Natural killer cell (primary cell): ENCODE measurements around the gene NINJ1. TPM values are rescaled to one million over a fixed set of nuclear protein-coding genes. Genes with fewer than 3 reads are reported as not detected.

Experiments used
- ATAC-seq, 3 donors: fragments of 150-1000 bp in 2 of 3; fragments of 200-7000 bp in 1 of 3; cut with Tn5 transposase; 1 replicate in 1 of 3; 2 replicates in 2 of 3; pipeline ENCODE4 v1.10.0; 2021; ENCODE audit warnings: mild to moderate bottlenecking in 2 of 3, moderate library complexity in 2 of 3
- DNase-seq, 2 donors: peaks; one replicate each; pipeline versions ENCODE4 v3.0.0 to v3.0.0-alpha.2; 2013 to 2021; ENCODE audit warnings: mixed read lengths in 1 of 2
- H3K27ac ChIP-seq: one replicate; pipeline ENCODE4 v1.5.1; 2013; ENCODE audit warnings: mild to moderate bottlenecking, low read length
- H3K27me3 ChIP-seq: one replicate; pipeline ENCODE4 v1.6.1; 2013; ENCODE audit warnings: low read length; ENCODE audit not compliant: control insufficient read depth, insufficient read depth
- H3K36me3 ChIP-seq: one replicate; pipeline ENCODE4 v1.6.1; 2013; ENCODE audit warnings: low read length; ENCODE audit not compliant: control insufficient read depth, insufficient read depth
- H3K4me1 ChIP-seq: one replicate; pipeline ENCODE4 v1.6.1; 2013; ENCODE audit warnings: low read length; ENCODE audit not compliant: control insufficient read depth, insufficient read depth
- H3K4me3 ChIP-seq: one replicate; pipeline ENCODE4 v1.5.1; 2013; ENCODE audit warnings: low read length
- H3K9me3 ChIP-seq: one replicate; pipeline ENCODE4 v1.6.1; 2013; ENCODE audit warnings: low read length; ENCODE audit not compliant: control insufficient read depth, insufficient read depth
- H3K27ac Mint-ChIP-seq, 2 donors: one replicate each; pipeline ENCODE4 v1.8.0; 2022; ENCODE audit warnings: mild to moderate bottlenecking in 2 of 2, mixed read lengths in 2 of 2, moderate library complexity in 1 of 2
- H3K27me3 Mint-ChIP-seq, 2 donors: one replicate each; pipeline ENCODE4 v1.8.0; 2022; ENCODE audit warnings: low read depth in 2 of 2, mixed read lengths in 2 of 2
- H3K36me3 Mint-ChIP-seq: one replicate; pipeline ENCODE4 v1.8.0; 2022; ENCODE audit warnings: mixed read lengths
- H3K4me1 Mint-ChIP-seq, 2 donors: one replicate each; pipeline ENCODE4 v1.8.0; 2022; ENCODE audit warnings: mixed read lengths in 2 of 2
- H3K4me3 Mint-ChIP-seq: one replicate; pipeline ENCODE4 v1.8.0; 2022; ENCODE audit warnings: mild to moderate bottlenecking, moderate library complexity, mixed read lengths
- H3K9me3 Mint-ChIP-seq, 2 donors: one replicate each; pipeline ENCODE4 v1.8.0; 2022; ENCODE audit warnings: mixed read lengths in 2 of 2
- WGBS: methylation state at CpG from one replicate; pipeline ENCODE4 v1.1.7; 2013; ENCODE audit warnings: missing lambda C conversion rate; ENCODE audit not compliant: insufficient coverage; 5-methylcytosine and 5-hydroxymethylcytosine counted together
- intact Hi-C: fragments of 100-400 bp; cut with micrococcal nuclease; formaldehyde crosslinking; loops from one replicate; pipeline ENCODE4 v1.14.2; 2022
- total RNA-seq, 4 donors: library from RNA; stranded (reverse); fragments of 120-200 nt in 1 of 4; gene quantifications; one replicate each; pipeline versions ENCODE4 v1.2.3 to v1.2.4, GENCODE V29; 2013 to 2022
- TF ChIP-seq, protein P1 (sequence below): fragments of 200-600 bp; IDR thresholded peaks from one replicate; pipeline ENCODE4 v1.8.0; 2022; ENCODE audit warnings: antibody characterized with exemption

Gene NINJ1
- total RNA-seq, 3 donors from 2014 or later (not counting 1 experiment from before 2014, with no cell fraction given), result 87.3 to 121 (median 93.8) TPM

DNA sequence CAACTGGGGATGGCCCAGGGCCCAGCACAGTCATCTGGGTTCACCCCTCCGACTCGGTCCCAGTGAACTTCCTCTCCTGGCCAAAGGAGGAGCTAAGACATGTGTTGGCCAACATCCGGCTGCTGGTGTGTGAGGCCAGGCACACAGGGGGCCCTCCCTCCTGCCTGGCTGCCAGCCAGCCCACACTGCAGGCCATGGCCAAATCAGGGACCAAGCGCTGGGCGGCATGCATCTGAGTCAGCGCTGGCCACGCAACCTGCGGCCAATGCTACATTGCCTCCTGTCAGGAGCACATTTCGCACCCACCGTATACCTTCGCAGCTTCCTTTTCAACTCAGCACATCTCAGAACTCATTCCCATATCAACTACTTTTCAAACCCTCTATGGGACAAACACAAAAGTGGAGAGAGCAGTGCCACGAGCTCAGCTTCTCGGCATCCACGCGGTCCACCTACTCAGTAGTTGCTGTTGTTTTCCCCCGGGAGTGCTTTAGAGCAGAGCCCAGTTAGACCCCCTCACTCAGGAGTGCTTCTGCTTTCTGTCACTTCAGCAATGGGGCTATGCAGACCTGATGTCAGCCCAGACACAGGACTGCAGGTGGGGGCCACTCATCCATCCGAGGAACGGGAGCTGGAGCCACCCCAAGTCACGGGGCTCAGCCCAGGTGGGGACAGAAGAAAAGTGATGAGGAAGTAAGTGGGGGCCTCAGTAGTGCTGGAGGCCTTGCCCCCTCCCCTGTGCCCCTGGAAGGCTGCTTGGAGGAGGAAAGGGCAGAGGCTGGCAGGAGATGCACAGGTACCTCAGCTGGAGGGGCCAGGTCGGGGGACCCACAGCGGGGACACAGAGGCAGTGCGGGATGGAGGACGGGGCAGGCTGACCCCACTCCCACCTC is 13.9 kb downstream of the NINJ1 start:
- Histone ChIP-seq H3K27ac (peak overlapping the region; percentile 51), H3K4me1 (peaks cover 66% of the 10 kb centered on the region), H3K9me3 (no peaks in the 10 kb centered on the region), H3K27me3 (no peaks in the 10 kb centered on the region), H3K4me3 (no peak overlapping the region), H3K36me3 (peaks cover 2% of the 10 kb centered on the region)
- peak overlapping the region; percentile 64 for H3K4me3 Mint-ChIP-seq
- H3K36me3 Mint-ChIP-seq, result no peaks in the 10 kb centered on the region
- TF ChIP-seq, protein P1, sequence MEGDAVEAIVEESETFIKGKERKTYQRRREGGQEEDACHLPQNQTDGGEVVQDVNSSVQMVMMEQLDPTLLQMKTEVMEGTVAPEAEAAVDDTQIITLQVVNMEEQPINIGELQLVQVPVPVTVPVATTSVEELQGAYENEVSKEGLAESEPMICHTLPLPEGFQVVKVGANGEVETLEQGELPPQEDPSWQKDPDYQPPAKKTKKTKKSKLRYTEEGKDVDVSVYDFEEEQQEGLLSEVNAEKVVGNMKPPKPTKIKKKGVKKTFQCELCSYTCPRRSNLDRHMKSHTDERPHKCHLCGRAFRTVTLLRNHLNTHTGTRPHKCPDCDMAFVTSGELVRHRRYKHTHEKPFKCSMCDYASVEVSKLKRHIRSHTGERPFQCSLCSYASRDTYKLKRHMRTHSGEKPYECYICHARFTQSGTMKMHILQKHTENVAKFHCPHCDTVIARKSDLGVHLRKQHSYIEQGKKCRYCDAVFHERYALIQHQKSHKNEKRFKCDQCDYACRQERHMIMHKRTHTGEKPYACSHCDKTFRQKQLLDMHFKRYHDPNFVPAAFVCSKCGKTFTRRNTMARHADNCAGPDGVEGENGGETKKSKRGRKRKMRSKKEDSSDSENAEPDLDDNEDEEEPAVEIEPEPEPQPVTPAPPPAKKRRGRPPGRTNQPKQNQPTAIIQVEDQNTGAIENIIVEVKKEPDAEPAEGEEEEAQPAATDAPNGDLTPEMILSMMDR, result no peak
- ATAC-seq (peak; percentile 75 to 90 (median 89)), DNase-seq (peak; percentile 67 to 72)
- peak overlapping the region; percentile 85 to 91 for H3K27ac Mint-ChIP-seq
- H3K27me3 Mint-ChIP-seq, result no peaks in the 10 kb centered on the region
- intact Hi-C loops, result no loop called here
- 25% methylated on average over 23 of the region's 23 CpGs for WGBS
- H3K9me3 Mint-ChIP-seq, result no peaks in the 10 kb centered on the region
- H3K4me1 Mint-ChIP-seq, result peaks cover 16 to 46% of the 10 kb centered on the region in 2 donors

DNA sequence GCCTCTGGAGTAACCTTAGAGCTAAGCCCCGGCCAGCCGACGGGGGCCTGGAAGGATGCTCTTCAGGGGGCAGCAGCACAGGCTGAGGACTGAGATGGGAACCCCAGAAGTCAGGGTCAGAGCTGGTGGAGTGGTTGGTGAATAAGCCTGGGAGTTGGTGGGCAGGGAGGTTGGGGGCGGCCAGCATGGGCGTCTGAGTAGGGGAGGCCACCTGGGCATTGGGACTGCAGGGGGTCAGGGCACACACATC is 14.4 kb downstream of the NINJ1 start:
- TF ChIP-seq, protein P1, result no peak
- H3K27me3 ChIP-seq, result no peaks in the 10 kb centered on the region
- WGBS, result 70% methylated on average over 5 of the region's 5 CpGs
- H3K9me3 ChIP-seq, result no peaks in the 10 kb centered on the region
- no peak for DNase-seq
- Mint-ChIP-seq H3K9me3 (no peaks in the 10 kb centered on the region), H3K27ac (peak overlapping the region; percentile 85 to 91), H3K27me3 (no peaks in the 10 kb centered on the region), H3K4me3 (peak overlapping the region; percentile 64), H3K36me3 (no peaks in the 10 kb centered on the region), H3K4me1 (peaks cover 21 to 52% of the 10 kb centered on the region in 2 donors)
- H3K27ac ChIP-seq, result peak overlapping the region; percentile 51
- peaks cover 66% of the 10 kb centered on the region for H3K4me1 ChIP-seq
- H3K4me3 ChIP-seq, result no peak overlapping the region
- intact Hi-C loops, result no loop called here
- H3K36me3 ChIP-seq, result no peaks in the 10 kb centered on the region
- ATAC-seq, result peak in 1 of 3 donors; percentile 0

DNA sequence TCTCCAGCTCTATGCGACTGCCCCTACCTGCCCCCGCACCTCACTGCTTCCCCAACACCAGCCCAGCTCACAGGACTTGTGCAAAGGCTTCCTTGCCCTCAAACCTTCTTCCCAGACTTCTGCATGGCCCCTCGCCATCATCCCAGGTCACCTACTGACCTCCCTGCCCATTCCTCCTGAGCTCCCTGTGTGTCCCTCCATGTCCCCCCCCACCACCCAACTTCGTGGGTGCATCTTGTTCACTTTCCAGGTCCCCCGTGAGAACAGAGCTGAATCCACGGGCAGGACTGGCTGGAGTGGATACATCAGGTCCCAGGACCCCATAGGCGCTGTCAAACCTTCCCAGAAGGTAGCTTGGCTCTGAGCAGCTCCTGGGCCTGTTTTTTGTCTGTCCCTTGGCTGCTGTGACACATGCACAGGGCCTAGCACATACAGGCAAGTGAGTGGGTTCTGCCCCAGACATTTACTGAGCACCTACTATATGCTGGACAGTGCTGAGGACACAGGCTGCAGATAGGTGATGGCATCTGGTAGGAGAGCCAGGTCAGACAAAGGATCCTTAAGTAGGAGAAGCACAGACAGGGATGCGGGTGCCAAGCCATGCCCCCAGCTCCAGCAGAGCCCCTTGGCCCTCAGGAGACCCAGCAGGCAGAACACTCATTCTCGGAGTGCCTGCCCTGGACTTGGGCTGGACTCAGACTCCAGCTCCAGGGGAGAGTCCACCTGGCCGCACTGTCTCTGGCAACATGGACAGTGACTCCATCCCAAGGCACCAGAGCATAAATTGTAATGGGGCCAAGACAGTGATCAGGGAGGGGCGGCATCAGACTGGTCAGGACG is 15.0 kb downstream of the NINJ1 start:
- Mint-ChIP-seq H3K4me3 (peak overlapping the region; percentile 64), H3K27me3 (no peaks in the 10 kb centered on the region), H3K27ac (peak overlapping the region; percentile 85 to 91), H3K9me3 (no peaks in the 10 kb centered on the region), H3K36me3 (no peaks in the 10 kb centered on the region), H3K4me1 (peaks cover 21 to 54% of the 10 kb centered on the region in 2 donors)
- TF ChIP-seq, protein P1, result no peak
- Histone ChIP-seq H3K4me1 (peaks cover 67% of the 10 kb centered on the region), H3K9me3 (no peaks in the 10 kb centered on the region), H3K27me3 (no peaks in the 10 kb centered on the region), H3K4me3 (no peak overlapping the region), H3K36me3 (peaks cover 1% of the 10 kb centered on the region), H3K27ac (peak overlapping the region; percentile 51)
- 95% methylated on average over 12 of the region's 12 CpGs for WGBS
- intact Hi-C loops, result no loop called here
- no peak for ATAC-seq
- DNase-seq, result peak in 1 of 2 donors; percentile 15
